Measurements from ENCODE around the gene TMEFF2. TPM values are rescaled to one million over a fixed set of nuclear protein-coding genes. Genes with fewer than 3 reads are reported as not detected.
A peak's percentile ranks its signal among the peaks of the same experiment; 100 is the strongest.

TMEFF2 gene
- total RNA-seq (2021; fragmentation: NEBNext Ultra II Directional; extraction: Animal tissue kit (Norgen Biotek cat#: 25700)) = 1.5 and 3.7 TPM in 2 replicates
- polyA plus RNA-seq (2011; rRNA removed) = 0.91 and 1.0 TPM in 2 replicates
- 0.97 TPM for polyA plus RNA-seq (2011; cell fraction: cytosol; rRNA removed)
- polyA plus RNA-seq (2011; cell fraction: nucleus; rRNA removed) = 0.63 TPM
- polyA plus RNA-seq (2012, experiment 1 of 2) = 1.0 to 3.1 TPM (median 1.6 TPM) in 4 replicates
- polyA plus RNA-seq (2012, experiment 2 of 2) = 0.41 TPM
- polyA plus RNA-seq (2013, experiment 1 of 2) = 0.69 TPM
- 0.68 TPM for polyA plus RNA-seq (2013, experiment 2 of 2)
- 0.93 and 1.1 TPM in 2 replicates for polyA minus RNA-seq (2011; rRNA and poly(A)+ RNA removed)
- polyA minus RNA-seq (2011; cell fraction: cytosol; rRNA and poly(A)+ RNA removed) = 1.0 TPM
- polyA minus RNA-seq (2011; cell fraction: nucleus; rRNA and poly(A)+ RNA removed) = 3.1 TPM
- long read RNA-seq, experiment 1, partial matches to known transcripts = 4 of 5 reads
- long read RNA-seq, experiment 1, other reads (novel, unspliced or antisense) = 0 of 5 reads
- long read RNA-seq, experiment 2 = 0 reads

- ChIA-PET POLR2A (ENCODE audit: partially characterized antibody) (interaction anchor here (0.9 kb wide), 1 partner anchor 9 kb away, joined by 3 read pairs; no protein-coding TSS in a partner anchor), CTCF (ENCODE audit: partially characterized antibody) (interaction anchor here (0.6 to 3.7 kb wide), 11 partner anchors 11 to 722 kb away, joined by 3 to 23 read pairs (median 4); no protein-coding TSS in a partner anchor)
- no peaks in the 10 kb centered on the region for H3K79me2 ChIP-seq (ENCODE audit: control insufficient read depth in 1 of 2, insufficient read depth in 2 of 2, low read length in 2 of 2)
- no peaks in the 10 kb centered on the region for H3K9me3 ChIP-seq (ENCODE audit: insufficient read depth in 2 of 2, low read depth in 1 of 2, low read length in 1 of 2)
- peak within 1 kb of the TSS; percentile 13 for H3K18ac ChIP-seq (ENCODE audit: extremely low read depth, low read length)
- H2BK15ac ChIP-seq (ENCODE audit: low read length) = no peak within 1 kb of the TSS
- H3K27ac ChIP-seq (ENCODE audit: low read depth, low read length) = no peak within 1 kb of the TSS
- DNase-seq (ENCODE audit: low read depth in 1 of 2, low spot score in 2 of 2) (peak; percentile 70 to 93), FAIRE-seq (no peak)
- H3K56ac ChIP-seq (replicated peaks; ENCODE audit: insufficient read length, low read depth, low read length) = no peak within 1 kb of the TSS
- H2AK5ac ChIP-seq (ENCODE audit: low read depth, low read length) = no peak within 1 kb of the TSS
- H4K91ac ChIP-seq (replicated peaks; ENCODE audit: insufficient read length, low read length) = no peak within 1 kb of the TSS
- H3K9ac ChIP-seq (replicated peaks in 1 of 4; ENCODE audit: extremely low read depth in 1 of 4, low read depth in 3 of 4, low read length in 3 of 4) = no peak within 1 kb of the TSS
- peaks cover 13% of the 10 kb centered on the region; the same call in 1 of the 2 replicates for H3K23me2 ChIP-seq (ENCODE audit: low read depth, low read length)
- H3K36me3 ChIP-seq (ENCODE audit: control insufficient read depth in 2 of 4, insufficient read depth in 4 of 4, low read length in 3 of 4) = no peaks in the 10 kb centered on the region
- no peak within 1 kb of the TSS for H2BK12ac ChIP-seq (ENCODE audit: low read depth, low read length)
- H4K20me1 ChIP-seq (replicated peaks in 1 of 2; ENCODE audit: control insufficient read depth in 1 of 2, insufficient read depth in 2 of 2, low read length in 2 of 2) = no peaks in the 10 kb centered on the region
- no peak within 1 kb of the TSS for H3K23ac ChIP-seq (ENCODE audit: insufficient read length)
- H3K14ac ChIP-seq (ENCODE audit: insufficient read length) = no peak within 1 kb of the TSS
- H3K27me3 ChIP-seq (replicated peaks in 1 of 4; ENCODE audit: control insufficient read depth in 3 of 4, extremely low read depth in 1 of 4, insufficient read depth in 3 of 4, low read length in 3 of 4) = peaks cover 18 to 53% (median 41%) of the 10 kb centered on the region in 4 experiments
- H3K79me1 ChIP-seq (ENCODE audit: low read depth, low read length) = no peaks in the 10 kb centered on the region
- no peak within 1 kb of the TSS for H4K5ac ChIP-seq (ENCODE audit: insufficient read length, low read depth, low read length)
- no peak within 1 kb of the TSS for H2BK120ac ChIP-seq (replicated peaks; ENCODE audit: low read depth, low read length)
- H3K4me2 ChIP-seq (ENCODE audit: insufficient read depth in 1 of 2, low read depth in 2 of 2, low read length in 2 of 2) = peak within 1 kb of the TSS; percentile 89 to 92
- peak within 1 kb of the TSS; percentile 83 for H2AFZ ChIP-seq (ENCODE audit: low read length)
- peak within 1 kb of the TSS; percentile 75 for H4K8ac ChIP-seq (ENCODE audit: extremely low read depth, insufficient read depth, low read length)
- H2BK20ac ChIP-seq (ENCODE audit: low read length) = no peak within 1 kb of the TSS
- peaks cover 0 to 10% (median 5%) of the 10 kb centered on the region in 4 experiments; a peak in 5 of 7 replicates for H3K4me1 ChIP-seq (replicated peaks in 1 of 4; ENCODE audit: control insufficient read depth in 3 of 4, insufficient read depth in 4 of 4, low read length in 3 of 4)
- H3K4ac ChIP-seq (replicated peaks; ENCODE audit: insufficient read length, low read depth, low read length) = no peak within 1 kb of the TSS
- H2BK5ac ChIP-seq (ENCODE audit: low read depth, low read length) = no peak within 1 kb of the TSS
- WGBS, 2 experiments (ENCODE audit: extremely low coverage in 1 of 2, insufficient coverage in 1 of 2, insufficient read length in 1 of 2, insufficient replicate concordance in 2 of 2, low coverage in 1 of 2, low lambda C conversion rate in 2 of 2, missing lambda C conversion rate in 1 of 2) = 2% methylated on average over 55 of the region's 64 CpGs; no CpG with 5 or more reads in 1 of the 2 experiments
- H3K4me3 ChIP-seq (ENCODE audit: extremely low read depth in 1 of 4, insufficient read depth in 2 of 4, low read depth in 3 of 4, low read length in 4 of 4) = peak within 1 kb of the TSS; percentile 46 to 80 (median 68)
- TF ChIP-seq KDM4A (IDR thresholded peaks at IDR 0.05; ENCODE audit: low read depth, low read length, severe bottlenecking) (peak; percentile 86), HDAC2 (IDR thresholded peaks at IDR 0.05; ENCODE audit: borderline replicate concordance in 1 of 2, low read depth in 2 of 2, low read length in 2 of 2) (peak; percentile 35 to 62; a peak in 1 of 4 replicates), POU5F1 (IDR thresholded peaks at IDR 0.05; ENCODE audit: low read depth, low read length) (no peak), POLR2A (IDR thresholded peaks at IDR 0.05; ENCODE audit: control extremely low read depth in 1 of 2, low read depth in 2 of 2, low read length in 2 of 2) (no peak), SIX5 (IDR thresholded peaks at IDR 0.05; ENCODE audit: low read depth, low read length) (no peak), TCF12 (IDR thresholded peaks at IDR 0.05; ENCODE audit: low read depth, low read length) (no peak), TAF1 (IDR thresholded peaks at IDR 0.05; ENCODE audit: low read depth, low read length) (peak; percentile 75), POLR2AphosphoS5 (IDR thresholded peaks at IDR 0.05; ENCODE audit: low read depth, low read length) (no peak), HDAC6 (IDR thresholded peaks at IDR 0.05; ENCODE audit: low read depth, low read length) (no peak), RBBP5 (IDR thresholded peaks at IDR 0.05; ENCODE audit: borderline replicate concordance, low read depth, low read length) (peak; percentile 67; the same call in 1 of the 2 replicates)
These were observed at the start of gene TMEFF2 for GRCh38 chr2:192194866-192195547. Gene TMEFF2 (minus strand): TSS chr2:192194933. CDS start chr2:192194524, 409 bp downstream.

All from H1 (cell line).